Adipose tissue (tissue), 3 donors: ENCODE results near the gene RPH3AL. TPM values are rescaled to one million over a fixed set of nuclear protein-coding genes. Genes with fewer than 3 reads are reported as not detected.
"Not testable (repeated sequence)": the region's sequence is repeated elsewhere in the genome, so short reads cannot be mapped to it uniquely, and the experiment has no call there.

Source experiments
- H3K27ac ChIP-seq: one replicate; pipeline ENCODE4 v1.5.1; 2013; ENCODE audit warnings: low read depth, low read length
- WGBS, 3 donors: extraction: QIAGEN DNeasy Blood & Tissue Kit; methylation state at CpG; one replicate each; pipeline ENCODE4 v1.1.7; 2013; 5-methylcytosine and 5-hydroxymethylcytosine counted together
- polyA plus RNA-seq, 3 donors: library from polyadenylated mRNA; stranded (reverse); fragments of 200-250 nt; gene quantifications; one replicate each; pipeline ENCODE4 v1.2.3, GENCODE V29; 2013
- donor health status: healthy with polysubstance abuse.
- donor health status: Bipolar disorder and iron deficiency.
- donor health status: healthy.

The RPH3AL gene
- polyA plus RNA-seq, 3 donors, result 19.7 to 30.1 (median 25.5) TPM

GRCh38 chr17:381941-382643 lies 29.5 kb upstream of the RPH3AL start:
- 84 to 87% (median 87%) methylated on average over 9 of the region's 9 CpGs for whole genome bisulfite sequencing, 3 donors
- no peak overlapping the region for H3K27ac ChIP-seq

GRCh38 chr17:381516-381915 lies 28.9 kb upstream of the RPH3AL start:
- 62 to 82% (median 69%) methylated on average over 8 of the region's 8 CpGs for WGBS, 3 donors
- no peak overlapping the region for H3K27ac ChIP-seq

- no peak overlapping the region for H3K27ac ChIP-seq
- 53 to 84% (median 78%) methylated on average over 28 of the region's 28 CpGs for WGBS, 3 donors
Observed at GRCh38 chr17:379531-380465, 27.2 kb upstream of the RPH3AL start.

- WGBS, 3 donors, result 77 to 96% (median 78%) methylated on average over 5 of the region's 5 CpGs
Observed at GRCh38 chr17:378068-378467, 25.5 kb upstream of the RPH3AL start.

GRCh38 chr17:376936-377863 lies 24.6 kb upstream of the RPH3AL start:
- peak overlapping the region; percentile 3 for H3K27ac ChIP-seq
- 45 to 58% (median 46%) methylated on average over 14 of the region's 14 CpGs for WGBS, 3 donors

More at GRCh38 chr17:378068-378467, 25.5 kb upstream of the RPH3AL start:
- no peak overlapping the region for H3K27ac ChIP-seq

- no peak overlapping the region for H3K27ac ChIP-seq
- WGBS, 3 donors, result 70 to 79% (median 72%) methylated on average over 7 of the region's 7 CpGs
Observed at GRCh38 chr17:373613-374230, 21.1 kb upstream of the RPH3AL start.

- WGBS, 3 donors, result 51 to 82% (median 75%) methylated on average over 18 of the region's 18 CpGs
- H3K27ac ChIP-seq, result no peak overlapping the region
Observed at GRCh38 chr17:372157-373152, 19.8 kb upstream of the RPH3AL start.

- H3K27ac ChIP-seq, result no peak overlapping the region
- WGBS, 3 donors, result 83 to 97% (median 94%) methylated on average over 13 of the region's 13 CpGs
Observed at GRCh38 chr17:371583-371982, 19.0 kb upstream of the RPH3AL start.

GRCh38 chr17:367656-368055 lies 15.0 kb upstream of the RPH3AL start:
- WGBS, 3 donors, result 78 to 98% (median 98%) methylated on average over 16 to 17 of the region's 17 CpGs
- not testable (repeated sequence) for H3K27ac ChIP-seq

- not testable (repeated sequence) for H3K27ac ChIP-seq
- WGBS, 3 donors, result 64 to 89% (median 87%) methylated on average over 33 of the region's 33 CpGs
Observed at GRCh38 chr17:366657-367615, 14.3 kb upstream of the RPH3AL start.

GRCh38 chr17:364766-365165 lies 12.2 kb upstream of the RPH3AL start:
- 38 to 84% (median 49%) methylated on average over 9 of the region's 9 CpGs for WGBS, 3 donors
- no peak overlapping the region for H3K27ac ChIP-seq

- H3K27ac ChIP-seq, result no peak overlapping the region
- 47 to 78% (median 52%) methylated on average over 8 of the region's 8 CpGs for WGBS, 3 donors
Observed at GRCh38 chr17:364308-364707, 11.7 kb upstream of the RPH3AL start.

- 94 to 95% (median 95%) methylated on average over 14 of the region's 14 CpGs for WGBS, 3 donors
- H3K27ac ChIP-seq, result no peak overlapping the region
Observed at GRCh38 chr17:362721-363120, 10.1 kb upstream of the RPH3AL start.

- WGBS, 3 donors, result 82 to 84% (median 82%) methylated on average over 21 to 22 of the region's 23 CpGs
- H3K27ac ChIP-seq, result no peak overlapping the region
Observed at GRCh38 chr17:360092-360750, 7.6 kb upstream of the RPH3AL start.

GRCh38 chr17:358491-359151 lies 6.0 kb upstream of the RPH3AL start:
- 90 to 94% (median 93%) methylated on average over 35 of the region's 35 CpGs for WGBS, 3 donors
- H3K27ac ChIP-seq, result no peak overlapping the region
